Natural killer cell (primary cell): ENCODE results near the gene KRT34. TPM values are rescaled to one million over a fixed set of nuclear protein-coding genes. Genes with fewer than 3 reads are reported as not detected.
A peak's percentile ranks its signal among the peaks of the same experiment; 100 is the strongest.

ENCODE experiments used
- ATAC-seq, 3 donors: fragments of 150-1000 bp in 2 of 3; fragments of 200-7000 bp in 1 of 3; cut with Tn5 transposase; 1 replicate in 1 of 3; 2 replicates in 2 of 3; pipeline ENCODE4 v1.10.0; 2021; ENCODE audit warnings: mild to moderate bottlenecking in 2 of 3, moderate library complexity in 2 of 3
- DNase-seq, 2 donors: peaks; one replicate each; pipeline versions ENCODE4 v3.0.0 to v3.0.0-alpha.2; 2013 to 2021; ENCODE audit warnings: mixed read lengths in 1 of 2
- H3K27ac ChIP-seq: one replicate; pipeline ENCODE4 v1.5.1; 2013; ENCODE audit warnings: mild to moderate bottlenecking, low read length
- H3K27me3 ChIP-seq: one replicate; pipeline ENCODE4 v1.6.1; 2013; ENCODE audit warnings: low read length; ENCODE audit not compliant: control insufficient read depth, insufficient read depth
- H3K36me3 ChIP-seq: one replicate; pipeline ENCODE4 v1.6.1; 2013; ENCODE audit warnings: low read length; ENCODE audit not compliant: control insufficient read depth, insufficient read depth
- H3K4me1 ChIP-seq: one replicate; pipeline ENCODE4 v1.6.1; 2013; ENCODE audit warnings: low read length; ENCODE audit not compliant: control insufficient read depth, insufficient read depth
- H3K4me3 ChIP-seq: one replicate; pipeline ENCODE4 v1.5.1; 2013; ENCODE audit warnings: low read length
- H3K9me3 ChIP-seq: one replicate; pipeline ENCODE4 v1.6.1; 2013; ENCODE audit warnings: low read length; ENCODE audit not compliant: control insufficient read depth, insufficient read depth
- H3K27ac Mint-ChIP-seq, 2 donors: one replicate each; pipeline ENCODE4 v1.8.0; 2022; ENCODE audit warnings: mild to moderate bottlenecking in 2 of 2, mixed read lengths in 2 of 2, moderate library complexity in 1 of 2
- H3K27me3 Mint-ChIP-seq, 2 donors: one replicate each; pipeline ENCODE4 v1.8.0; 2022; ENCODE audit warnings: low read depth in 2 of 2, mixed read lengths in 2 of 2
- H3K36me3 Mint-ChIP-seq: one replicate; pipeline ENCODE4 v1.8.0; 2022; ENCODE audit warnings: mixed read lengths
- H3K4me1 Mint-ChIP-seq, 2 donors: one replicate each; pipeline ENCODE4 v1.8.0; 2022; ENCODE audit warnings: mixed read lengths in 2 of 2
- H3K4me3 Mint-ChIP-seq: one replicate; pipeline ENCODE4 v1.8.0; 2022; ENCODE audit warnings: mild to moderate bottlenecking, moderate library complexity, mixed read lengths
- H3K9me3 Mint-ChIP-seq, 2 donors: one replicate each; pipeline ENCODE4 v1.8.0; 2022; ENCODE audit warnings: mixed read lengths in 2 of 2
- CTCF ChIP-seq: fragments of 200-600 bp; IDR thresholded peaks from one replicate; pipeline ENCODE4 v1.8.0; 2022; ENCODE audit warnings: antibody characterized with exemption
- WGBS: methylation state at CpG from one replicate; pipeline ENCODE4 v1.1.7; 2013; ENCODE audit warnings: missing lambda C conversion rate; ENCODE audit not compliant: insufficient coverage; 5-methylcytosine and 5-hydroxymethylcytosine counted together
- intact Hi-C: fragments of 100-400 bp; cut with micrococcal nuclease; formaldehyde crosslinking; loops from one replicate; pipeline ENCODE4 v1.14.2; 2022
- total RNA-seq, 4 donors: library from RNA; stranded (reverse); fragments of 120-200 nt in 1 of 4; gene quantifications; one replicate each; pipeline versions ENCODE4 v1.2.3 to v1.2.4, GENCODE V29; 2013 to 2022

Gene KRT34
- total RNA-seq, 3 donors from 2014 or later (not counting 1 experiment from before 2014, with no cell fraction given) = not detected

- Mint-ChIP-seq H3K4me1 (no peaks in the 10 kb centered on the region), H3K36me3 (no peaks in the 10 kb centered on the region), H3K27ac (no peak overlapping the region), H3K27me3 (peaks cover 3 to 23% of the 10 kb centered on the region in 2 donors), H3K4me3 (no peak overlapping the region), H3K9me3 (no peaks in the 10 kb centered on the region)
- H3K4me1 ChIP-seq = peaks cover 13% of the 10 kb centered on the region
- no peak overlapping the region for H3K27ac ChIP-seq
- no peak for TF ChIP-seq CTCF
- no peaks in the 10 kb centered on the region for H3K9me3 ChIP-seq
- H3K4me3 ChIP-seq = no peak overlapping the region
- no peak for ATAC-seq
- intact Hi-C loops = no loop called here
- no peaks in the 10 kb centered on the region for H3K36me3 ChIP-seq
- H3K27me3 ChIP-seq = no peaks in the 10 kb centered on the region
- 93% methylated on average over 4 of the region's 4 CpGs for WGBS
- DNase-seq = no peak
These were observed 38.0 kb upstream of the KRT34 start for GRCh38 chr17:41420134-41420533.

- H3K27ac Mint-ChIP-seq = no peak overlapping the region
- H3K9me3 ChIP-seq = no peaks in the 10 kb centered on the region
- ATAC-seq (peak in 1 of 3 donors; percentile 28), DNase-seq (peak in 1 of 2 donors; percentile 38)
- no peaks in the 10 kb centered on the region for H3K9me3 Mint-ChIP-seq
- 48% methylated on average over 4 of the region's 4 CpGs for WGBS
- H3K4me3 Mint-ChIP-seq = no peak overlapping the region
- no peaks in the 10 kb centered on the region for H3K36me3 ChIP-seq
- no peaks in the 10 kb centered on the region for H3K27me3 ChIP-seq
- intact Hi-C loops = no loop called here
- no peak for TF ChIP-seq CTCF
- H3K4me1 ChIP-seq = peaks cover 13% of the 10 kb centered on the region
- H3K4me3 ChIP-seq = no peak overlapping the region
- no peak overlapping the region for H3K27ac ChIP-seq
- H3K27me3 Mint-ChIP-seq = peaks cover 3 to 23% of the 10 kb centered on the region in 2 donors
- no peaks in the 10 kb centered on the region for H3K36me3 Mint-ChIP-seq
- no peaks in the 10 kb centered on the region for H3K4me1 Mint-ChIP-seq
These were observed 37.6 kb upstream of the KRT34 start for GRCh38 chr17:41419716-41420115.

GRCh38 chr17:41418116-41418860, 36.2 kb upstream of the KRT34 start:
- H3K36me3 Mint-ChIP-seq = no peaks in the 10 kb centered on the region
- H3K4me3 ChIP-seq = no peak overlapping the region
- H3K27ac ChIP-seq = no peak overlapping the region
- no peaks in the 10 kb centered on the region for H3K27me3 ChIP-seq
- H3K4me3 Mint-ChIP-seq = no peak overlapping the region
- ATAC-seq (no peak), DNase-seq (no peak)
- H3K9me3 ChIP-seq = no peaks in the 10 kb centered on the region
- WGBS = 93% methylated on average over 6 of the region's 7 CpGs
- no peaks in the 10 kb centered on the region for H3K4me1 Mint-ChIP-seq
- H3K27ac Mint-ChIP-seq = no peak overlapping the region
- H3K4me1 ChIP-seq = peaks cover 13% of the 10 kb centered on the region
- H3K9me3 Mint-ChIP-seq = no peaks in the 10 kb centered on the region
- TF ChIP-seq CTCF = no peak
- peaks cover 8 to 26% of the 10 kb centered on the region in 2 donors for H3K27me3 Mint-ChIP-seq
- H3K36me3 ChIP-seq = no peaks in the 10 kb centered on the region
- intact Hi-C loops = no loop called here

- Mint-ChIP-seq H3K4me1 (no peaks in the 10 kb centered on the region), H3K4me3 (no peak overlapping the region), H3K27me3 (peaks cover 8 to 21% of the 10 kb centered on the region in 2 donors), H3K36me3 (no peaks in the 10 kb centered on the region), H3K9me3 (no peaks in the 10 kb centered on the region), H3K27ac (no peak overlapping the region)
- 88% methylated on average over 4 of the region's 4 CpGs for WGBS
- peaks cover 13% of the 10 kb centered on the region for H3K4me1 ChIP-seq
- H3K9me3 ChIP-seq = no peaks in the 10 kb centered on the region
- H3K36me3 ChIP-seq = no peaks in the 10 kb centered on the region
- intact Hi-C loops = no loop called here
- H3K27ac ChIP-seq = no peak overlapping the region
- no peaks in the 10 kb centered on the region for H3K27me3 ChIP-seq
- ATAC-seq (no peak), DNase-seq (peak in 1 of 2 donors; percentile 12)
- peak; percentile 15 for TF ChIP-seq CTCF
- no peak overlapping the region for H3K4me3 ChIP-seq
These were observed 35.5 kb upstream of the KRT34 start for GRCh38 chr17:41417576-41418015.
